CD4-positive, alpha-beta T cell treated with Interleukin-17A for 4 hours (primary cell): ENCODE data around the gene KLHL10.
"Not testable (repeated sequence)": the region's sequence is repeated elsewhere in the genome, so short reads cannot be mapped to it uniquely, and the experiment has no call there.

Source experiments
- DNase-seq: peaks from one replicate; pipeline ENCODE4 v3.0.0-alpha.2; 2020; ENCODE audit warnings: mixed read lengths

The KLHL10 gene

GRCh38 chr17:41863074-41863848 is 25.6 kb downstream of the KLHL10 start:
- peak; percentile 40 for DNase-seq

- no peak for DNase-seq
These were observed 26.8 kb downstream of the KLHL10 start for GRCh38 chr17:41864498-41864835.

GRCh38 chr17:41864836-41865595 is 27.4 kb downstream of the KLHL10 start, which contains the start of gene KLHL11:
Gene KLHL11, minus strand, starts transcription at chr17:41865423. Its CDS starts 53 bp downstream, at chr17:41865370.
- DNase-seq: peak; percentile 91

- no peak for DNase-seq
These were observed 27.9 kb downstream of the KLHL10 start for GRCh38 chr17:41865596-41865893.

- no peak for DNase-seq
These were observed 30.9 kb downstream of the KLHL10 start for GRCh38 chr17:41868568-41868967.

- DNase-seq: no peak
These were observed 31.8 kb downstream of the KLHL10 start for GRCh38 chr17:41869426-41869825.

- DNase-seq: no peak
These were observed 32.5 kb downstream of the KLHL10 start for GRCh38 chr17:41870097-41870496.

- no peak for DNase-seq
These were observed 33.0 kb downstream of the KLHL10 start for GRCh38 chr17:41870627-41871026.

GRCh38 chr17:41871789-41872188 is 34.2 kb downstream of the KLHL10 start:
- no peak for DNase-seq

GRCh38 chr17:41873559-41874292 is 36.1 kb downstream of the KLHL10 start:
- DNase-seq: no peak

- DNase-seq: not testable (repeated sequence)
These were observed 36.7 kb downstream of the KLHL10 start for GRCh38 chr17:41874293-41874670.

- DNase-seq: no peak
These were observed 42.5 kb downstream of the KLHL10 start for GRCh38 chr17:41880130-41880529.

GRCh38 chr17:41882756-41883155 is 45.1 kb downstream of the KLHL10 start:
- DNase-seq: no peak

GRCh38 chr17:41885733-41886132 is 48.1 kb downstream of the KLHL10 start:
- peak; percentile 23 for DNase-seq

GRCh38 chr17:41888332-41888965 is 50.8 kb downstream of the KLHL10 start:
- no peak for DNase-seq

GRCh38 chr17:41891135-41892020 is 53.8 kb downstream of the KLHL10 start:
- DNase-seq: no peak

- DNase-seq: no peak
These were observed 54.4 kb downstream of the KLHL10 start for GRCh38 chr17:41892021-41892376.

GRCh38 chr17:41893384-41893783 is 55.8 kb downstream of the KLHL10 start:
- DNase-seq: no peak

GRCh38 chr17:41894791-41895331 is 57.2 kb downstream of the KLHL10 start:
- no peak for DNase-seq

GRCh38 chr17:41895617-41896016 is 58.0 kb downstream of the KLHL10 start:
- no peak for DNase-seq

- DNase-seq: no peak
These were observed 59.1 kb downstream of the KLHL10 start for GRCh38 chr17:41896726-41897125.
